ENCODE measurements around the gene OR5T2.

DNA sequence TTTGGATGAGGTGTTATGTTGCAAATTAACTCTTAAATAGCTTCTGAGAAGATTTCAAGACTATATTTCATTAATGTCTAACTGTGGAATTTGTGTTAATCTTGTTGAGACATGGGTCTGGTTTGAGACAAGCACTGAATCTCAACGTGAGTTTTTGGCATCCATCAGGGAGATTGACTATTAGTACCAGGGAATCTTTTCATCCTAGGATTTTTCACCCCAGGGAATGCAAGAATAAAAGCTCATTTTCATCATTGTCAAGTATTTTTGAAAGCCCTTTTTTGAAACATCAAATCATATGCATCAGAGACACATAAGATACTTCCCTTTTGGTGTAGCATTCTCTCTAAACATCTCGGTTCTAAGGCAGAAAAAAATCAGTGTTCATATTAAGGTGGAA, 19.5 kb downstream of the OR5T2 start:
- TF ChIP-seq, protein P1, sequence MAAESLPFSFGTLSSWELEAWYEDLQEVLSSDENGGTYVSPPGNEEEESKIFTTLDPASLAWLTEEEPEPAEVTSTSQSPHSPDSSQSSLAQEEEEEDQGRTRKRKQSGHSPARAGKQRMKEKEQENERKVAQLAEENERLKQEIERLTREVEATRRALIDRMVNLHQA (CRISPR knock-in tag; IDR thresholded peaks at IDR 0.05) = no peak
- TF ChIP-seq PTBP1 (IDR thresholded peaks at IDR 0.05; ENCODE audit: low read depth, low read length, poor library complexity, severe bottlenecking) (no peak), KAT7 (CRISPR knock-in tag; IDR thresholded peaks at IDR 0.05; ENCODE audit: borderline replicate concordance) (no peak), HNRNPL (IDR thresholded peaks at IDR 0.05; ENCODE audit: low read depth, low read length) (no peak)

Data from HepG2 (cell line).